Cardiac septum (tissue), 1 donor: Measurements from ENCODE around the gene CREB3L1. TPM values are rescaled to one million over a fixed set of nuclear protein-coding genes. Genes with fewer than 3 reads are reported as not detected.

Experiments used
- DNase-seq: peaks from one replicate; pipeline ENCODE4 v3.0.0-alpha.2; 2020; ENCODE audit warnings: low spot score
- intact Hi-C: fragments of 100-400 bp; cut with DNase I; formaldehyde crosslinking; loops from one replicate; pipeline ENCODE4 v1.14.0; 2022
- long read RNA-seq: library from polyadenylated mRNA; unstranded; transcript quantifications from one replicate; pipeline ENCODE4 v2.0.0, GENCODE V29; 2021
- total RNA-seq: library from RNA; stranded (reverse); fragmentation: NEBNext Ultra II Directional; extraction: Animal tissue kit (Norgen Biotek cat#: 25700); gene quantifications from one replicate; pipeline ENCODE4 v1.2.1, GENCODE V29; 2021
- donor health status: DM: no; HTN: no; CAD: no.

CREB3L1 gene
- 8.6 TPM for total RNA-seq
- long read RNA-seq, partial matches to known transcripts = 2 of 3 reads
- long read RNA-seq, other reads (novel, unspliced or antisense) = 0 of 3 reads

GRCh38 chr11:46277622-46278386, at the start of gene CREB3L1:
Gene CREB3L1 (plus strand): TSS chr11:46277662. CDS start chr11:46278112, 450 bp downstream.
- DNase-seq = no peak
- intact Hi-C loops = loop anchor here (2.0 to 5.0 kb wide), 2 partner anchors 19 to 36 kb away; no protein-coding TSS in a partner anchor

- intact Hi-C loops = no loop called here
- DNase-seq = no peak
Observed at GRCh38 chr11:46229230-46229629, 48.2 kb upstream of the CREB3L1 start.

GRCh38 chr11:46234311-46234710, 43.2 kb upstream of the CREB3L1 start:
- DNase-seq = no peak
- intact Hi-C loops = no loop called here

GRCh38 chr11:46235777-46236688, 41.4 kb upstream of the CREB3L1 start:
- no peak for DNase-seq
- intact Hi-C loops = loop anchor here (5.0 kb wide), 1 partner anchor 114 kb away; the partner anchor contains the start of gene PHF21A

- no peak for DNase-seq
- intact Hi-C loops = loop anchor here (5.0 kb wide), 1 partner anchor 115 kb away; the partner anchor contains the start of gene PHF21A
Observed at GRCh38 chr11:46236918-46237247, 40.6 kb upstream of the CREB3L1 start.

- peak; percentile 78 for DNase-seq
- intact Hi-C loops = loop anchor here (2.0 to 5.0 kb wide), 2 partner anchors 71 to 115 kb away; partner anchors contain the start of gene PHF21A
Observed at GRCh38 chr11:46237248-46238077, 40.0 kb upstream of the CREB3L1 start.

GRCh38 chr11:46238078-46238966, 39.1 kb upstream of the CREB3L1 start:
- intact Hi-C loops = loop anchor here (2.0 to 5.0 kb wide), 2 partner anchors 70 to 116 kb away; partner anchors contain the start of gene PHF21A
- DNase-seq = peak; percentile 90

- peak; percentile 95 for DNase-seq
- intact Hi-C loops = loop anchor here (2.0 to 5.0 kb wide), 2 partner anchors 70 to 117 kb away; partner anchors contain the start of gene PHF21A
Observed at GRCh38 chr11:46238967-46239800, 38.3 kb upstream of the CREB3L1 start.

GRCh38 chr11:46239801-46240061, 37.7 kb upstream of the CREB3L1 start:
- DNase-seq = no peak
- intact Hi-C loops = loop anchor here (2.0 to 5.0 kb wide), 4 partner anchors 38 to 127 kb away; partner anchors contain the start of genes CREB3L1 and PHF21A

- intact Hi-C loops = loop anchor here (2.0 to 5.0 kb wide), 2 partner anchors 37 to 126 kb away; partner anchors contain the start of gene CREB3L1
- DNase-seq = no peak
Observed at GRCh38 chr11:46240371-46240770, 37.1 kb upstream of the CREB3L1 start.

GRCh38 chr11:46240861-46241260, 36.6 kb upstream of the CREB3L1 start:
- DNase-seq = no peak
- intact Hi-C loops = loop anchor here (2.0 to 5.0 kb wide), 2 partner anchors 36 to 126 kb away; partner anchors contain the start of gene CREB3L1

- DNase-seq = no peak
- intact Hi-C loops = loop anchor here (2.0 to 5.0 kb wide), 2 partner anchors 35 to 55 kb away; partner anchors contain the start of gene CREB3L1
Observed at GRCh38 chr11:46242041-46242951, 35.2 kb upstream of the CREB3L1 start.

- intact Hi-C loops = loop anchor here (2.0 to 5.0 kb wide), 2 partner anchors 34 to 54 kb away; partner anchors contain the start of gene CREB3L1
- DNase-seq = peak; percentile 95
Observed at GRCh38 chr11:46242952-46243795, 34.3 kb upstream of the CREB3L1 start.

GRCh38 chr11:46243796-46244109, 33.7 kb upstream of the CREB3L1 start:
- DNase-seq = no peak
- intact Hi-C loops = loop anchor here (2.0 to 5.0 kb wide), 2 partner anchors 34 to 53 kb away; partner anchors contain the start of gene CREB3L1

GRCh38 chr11:46246521-46246920, 30.9 kb upstream of the CREB3L1 start:
- intact Hi-C loops = no loop called here
- no peak for DNase-seq
